GM06990 (cell line): ENCODE results near the gene PTH1R.

Experiments
- DNase-seq: peaks from one replicate; pipeline ENCODE4 v3.0.0-alpha.2; 2011; ENCODE audit not compliant: insufficient read length; ENCODE audit errors: extremely low read depth
- H3K27me3 ChIP-seq: replicated peaks from 2 replicates; pipeline ENCODE4 v1.6.0; 2011; ENCODE audit warnings: low read length; ENCODE audit not compliant: control insufficient read depth, insufficient read depth
- H3K36me3 ChIP-seq: 2 replicates; pipeline ENCODE4 v1.5.1; 2011; ENCODE audit warnings: low read length; ENCODE audit not compliant: control insufficient read depth, insufficient read depth
- H3K4me3 ChIP-seq: replicated peaks from 2 replicates; pipeline ENCODE4 v1.5.1; 2011; ENCODE audit warnings: low read depth, mild to moderate bottlenecking, control low read depth, low read length
- TF ChIP-seq, protein P1 (sequence below): IDR thresholded peaks from 2 replicates; pipeline ENCODE4 v1.5.1; 2011; ENCODE audit warnings: low read length, control low read depth, mild to moderate bottlenecking, inconsistent platforms; ENCODE audit not compliant: insufficient read depth, poor library complexity, severe bottlenecking

PTH1R gene

GRCh38 chr3:46914849-46915248, 37.3 kb downstream of the PTH1R start:
- DNase-seq: no peak
- Histone ChIP-seq H3K36me3 (peaks cover 1% of the 10 kb centered on the region), H3K27me3 (no peaks in the 10 kb centered on the region), H3K4me3 (no peak overlapping the region)
- TF ChIP-seq, protein P1, sequence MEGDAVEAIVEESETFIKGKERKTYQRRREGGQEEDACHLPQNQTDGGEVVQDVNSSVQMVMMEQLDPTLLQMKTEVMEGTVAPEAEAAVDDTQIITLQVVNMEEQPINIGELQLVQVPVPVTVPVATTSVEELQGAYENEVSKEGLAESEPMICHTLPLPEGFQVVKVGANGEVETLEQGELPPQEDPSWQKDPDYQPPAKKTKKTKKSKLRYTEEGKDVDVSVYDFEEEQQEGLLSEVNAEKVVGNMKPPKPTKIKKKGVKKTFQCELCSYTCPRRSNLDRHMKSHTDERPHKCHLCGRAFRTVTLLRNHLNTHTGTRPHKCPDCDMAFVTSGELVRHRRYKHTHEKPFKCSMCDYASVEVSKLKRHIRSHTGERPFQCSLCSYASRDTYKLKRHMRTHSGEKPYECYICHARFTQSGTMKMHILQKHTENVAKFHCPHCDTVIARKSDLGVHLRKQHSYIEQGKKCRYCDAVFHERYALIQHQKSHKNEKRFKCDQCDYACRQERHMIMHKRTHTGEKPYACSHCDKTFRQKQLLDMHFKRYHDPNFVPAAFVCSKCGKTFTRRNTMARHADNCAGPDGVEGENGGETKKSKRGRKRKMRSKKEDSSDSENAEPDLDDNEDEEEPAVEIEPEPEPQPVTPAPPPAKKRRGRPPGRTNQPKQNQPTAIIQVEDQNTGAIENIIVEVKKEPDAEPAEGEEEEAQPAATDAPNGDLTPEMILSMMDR: no peak

DNA sequence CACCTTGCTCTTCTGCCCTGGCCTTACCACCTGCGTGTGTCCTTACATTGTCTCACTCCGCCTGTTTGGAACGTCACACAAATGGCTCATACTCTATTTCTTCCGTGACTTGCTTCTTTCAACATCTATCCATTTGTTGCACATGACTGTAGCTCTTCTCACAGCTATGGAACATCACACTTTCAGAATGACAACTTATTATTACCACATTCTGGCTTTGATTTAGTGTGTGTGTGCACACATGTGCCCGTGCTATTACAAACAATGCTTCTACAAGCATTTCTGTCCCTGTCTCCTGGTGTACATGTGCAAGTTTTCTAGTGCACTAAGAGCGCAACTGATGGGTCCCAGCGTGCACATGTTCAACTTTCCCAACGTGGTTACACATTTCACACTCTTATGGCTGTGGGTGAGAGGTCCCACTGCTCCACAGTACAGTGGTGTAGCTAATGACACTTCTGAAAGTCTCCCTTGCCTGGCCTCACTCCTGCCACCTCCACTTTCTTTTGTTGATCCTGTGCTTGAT, 37.8 kb downstream of the PTH1R start:
- no peak for DNase-seq
- Histone ChIP-seq H3K36me3 (peaks cover 4% of the 10 kb centered on the region), H3K4me3 (no peak overlapping the region), H3K27me3 (no peaks in the 10 kb centered on the region)
- TF ChIP-seq, protein P1: no peak

- Histone ChIP-seq H3K4me3 (no peak overlapping the region), H3K36me3 (peaks cover 9% of the 10 kb centered on the region), H3K27me3 (no peaks in the 10 kb centered on the region)
- TF ChIP-seq, protein P1: no peak
- no peak for DNase-seq
Observed at GRCh38 chr3:46916278-46916677, 38.8 kb downstream of the PTH1R start.

- no peak overlapping the region for H3K4me3 ChIP-seq
- TF ChIP-seq, protein P1: no peak
- no peaks in the 10 kb centered on the region for H3K27me3 ChIP-seq
- DNase-seq: no peak
- peaks cover 13% of the 10 kb centered on the region for H3K36me3 ChIP-seq
Observed at GRCh38 chr3:46916799-46917198, 39.3 kb downstream of the PTH1R start.

- Histone ChIP-seq H3K36me3 (peaks cover 17% of the 10 kb centered on the region), H3K4me3 (no peak overlapping the region), H3K27me3 (no peaks in the 10 kb centered on the region)
- TF ChIP-seq, protein P1: no peak
- DNase-seq: no peak
Observed at GRCh38 chr3:46917257-46917656, 39.7 kb downstream of the PTH1R start.

DNA sequence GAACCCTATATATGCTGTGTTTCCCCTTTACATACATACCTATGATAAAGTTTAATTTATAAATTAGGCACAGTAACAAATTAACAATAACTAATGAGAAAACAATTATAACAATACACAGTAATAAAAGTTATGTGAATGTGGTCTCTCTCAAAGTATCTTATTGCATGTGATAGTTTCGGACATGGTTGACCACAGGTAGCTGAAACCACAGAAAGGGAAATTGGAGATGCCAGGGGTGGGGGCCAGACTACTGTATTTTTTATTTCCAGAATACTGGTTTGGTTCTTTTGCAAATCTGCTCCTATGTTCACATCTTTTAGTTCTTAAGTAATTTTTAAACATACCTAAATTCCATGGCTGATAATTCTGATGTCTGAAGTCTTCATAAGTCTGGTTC, 40.7 kb downstream of the PTH1R start:
- Histone ChIP-seq H3K4me3 (no peak overlapping the region), H3K27me3 (no peaks in the 10 kb centered on the region), H3K36me3 (peaks cover 26% of the 10 kb centered on the region)
- no peak for DNase-seq
- TF ChIP-seq, protein P1: no peak
